Upper lobe of right lung (tissue), 1 donor: ENCODE data around the gene XYLB. TPM values are rescaled to one million over a fixed set of nuclear protein-coding genes. Genes with fewer than 3 reads are reported as not detected.

Experiments used
- ATAC-seq: fragments of 200-7000 bp; cut with Tn5 transposase; one replicate; pipeline ENCODE4 v1.9.1; 2020; ENCODE audit warnings: mild to moderate bottlenecking, moderate library complexity
- DNase-seq: peaks from one replicate; pipeline ENCODE4 v3.0.0-alpha.2; 2020
- H3K27ac ChIP-seq: fragments of 200-600 bp; one replicate; pipeline ENCODE4 v1.8.0; 2022
- H3K27me3 ChIP-seq: fragments of 200-600 bp; one replicate; pipeline ENCODE4 v1.8.0; 2022; ENCODE audit warnings: mild to moderate bottlenecking
- H3K36me3 ChIP-seq: fragments of 200-600 bp; one replicate; pipeline ENCODE4 v1.8.0; 2022
- H3K4me1 ChIP-seq: fragments of 200-600 bp; one replicate; pipeline ENCODE4 v1.8.0; 2022
- H3K4me3 ChIP-seq: fragments of 200-600 bp; one replicate; pipeline ENCODE4 v1.8.0; 2022; ENCODE audit warnings: mild to moderate bottlenecking
- H3K9me3 ChIP-seq: fragments of 200-600 bp; one replicate; pipeline ENCODE4 v1.8.0; 2022
- CTCF ChIP-seq: fragments of 200-600 bp; IDR thresholded peaks from one replicate; pipeline ENCODE4 v1.8.0; 2022; ENCODE audit warnings: antibody characterized with exemption
- intact Hi-C: fragments of 100-400 bp; cut with DNase I; formaldehyde crosslinking; loops from one replicate; pipeline ENCODE4 v1.11.0; 2022
- total RNA-seq: library from RNA; stranded (reverse); fragmentation: NEBNext Ultra II Directional; extraction: Animal tissue kit (Norgen Biotek cat#: 25700); gene quantifications from one replicate; pipeline ENCODE4 v1.2.1, GENCODE V29; 2021
- donor health status: DM: no; HTN: yes; CAD: no; lungs with severe emphysema.

Gene XYLB
- total RNA-seq, 1 donor from 2014 or later, result 3.1 TPM

- H3K4me3 ChIP-seq, result no peak overlapping the region
- ATAC-seq (no peak), DNase-seq (peak; percentile 23)
- intact Hi-C loops, result no loop called here
- H3K27me3 ChIP-seq, result no peaks in the 10 kb centered on the region
- peaks cover 5% of the 10 kb centered on the region for H3K9me3 ChIP-seq
- no peaks in the 10 kb centered on the region for H3K4me1 ChIP-seq
- TF ChIP-seq CTCF, result no peak
- H3K27ac ChIP-seq, result no peak overlapping the region
- H3K36me3 ChIP-seq, result no peaks in the 10 kb centered on the region
These were observed 36.0 kb downstream of the XYLB start for GRCh38 chr3:38382506-38383080.

DNA sequence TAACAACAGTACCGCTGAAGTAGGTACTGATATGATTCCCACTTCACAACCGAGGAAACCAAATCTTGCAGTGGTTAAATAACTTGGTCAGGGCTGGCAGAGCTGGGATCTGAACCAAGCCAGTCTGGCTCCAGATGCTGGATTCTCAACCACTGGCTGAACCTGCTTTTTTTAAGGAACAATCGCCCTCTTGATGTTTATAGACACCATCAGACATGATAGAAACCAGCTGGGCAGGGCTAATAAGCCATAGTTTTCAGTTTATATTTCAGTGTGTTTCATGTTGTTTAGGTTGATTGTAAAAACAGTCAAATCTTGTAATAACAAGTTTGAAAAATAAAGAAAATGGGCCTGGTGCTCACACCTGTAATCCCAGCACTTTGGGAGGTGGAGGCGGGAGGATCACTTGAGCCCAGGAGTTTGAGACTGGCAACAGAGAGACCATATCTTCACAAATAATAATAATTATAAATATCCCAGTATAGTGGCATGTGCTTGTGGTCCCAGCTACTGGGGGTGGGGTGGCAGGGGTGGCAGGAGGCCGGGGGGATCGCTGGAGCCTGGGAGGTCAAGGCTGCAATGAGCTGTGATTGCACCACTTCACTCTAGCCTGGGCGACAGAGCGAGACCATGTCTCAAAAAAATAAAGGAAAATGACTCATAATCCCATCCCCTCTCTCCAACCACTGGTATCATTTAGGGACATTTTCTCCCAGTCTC lies 36.7 kb downstream of the XYLB start:
- Histone ChIP-seq H3K4me1 (no peaks in the 10 kb centered on the region), H3K36me3 (no peaks in the 10 kb centered on the region), H3K4me3 (no peak overlapping the region), H3K9me3 (peaks cover 5% of the 10 kb centered on the region), H3K27ac (no peak overlapping the region), H3K27me3 (no peaks in the 10 kb centered on the region)
- intact Hi-C loops, result no loop called here
- peak; percentile 10 for DNase-seq
- no peak for ATAC-seq
- no peak for TF ChIP-seq CTCF

GRCh38 chr3:38386992-38387750 lies 40.6 kb downstream of the XYLB start:
- no peaks in the 10 kb centered on the region for H3K4me1 ChIP-seq
- no peak for TF ChIP-seq CTCF
- no peaks in the 10 kb centered on the region for H3K27me3 ChIP-seq
- H3K9me3 ChIP-seq, result peaks cover 5% of the 10 kb centered on the region
- ATAC-seq (no peak), DNase-seq (no peak)
- H3K36me3 ChIP-seq, result no peaks in the 10 kb centered on the region
- intact Hi-C loops, result no loop called here
- no peak overlapping the region for H3K27ac ChIP-seq
- no peak overlapping the region for H3K4me3 ChIP-seq

DNA sequence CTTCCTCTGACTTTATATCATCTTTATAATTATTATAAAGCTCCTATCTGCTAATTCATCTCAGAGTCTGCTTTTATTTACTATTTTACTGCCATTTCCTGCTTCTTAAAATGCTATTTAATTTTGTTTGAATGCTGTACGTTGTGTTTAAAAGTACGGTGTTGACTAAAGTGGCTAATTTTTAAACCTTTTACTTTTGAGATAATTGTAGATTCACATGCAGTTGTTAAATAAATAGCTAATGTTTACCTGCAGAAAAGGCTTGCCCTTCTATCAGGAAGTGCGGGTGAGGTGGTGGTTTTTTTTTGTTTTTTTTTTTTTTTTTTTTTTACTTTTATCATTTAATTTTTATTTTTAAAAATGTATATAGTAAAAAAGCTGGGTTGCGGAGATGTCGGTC lies 41.3 kb downstream of the XYLB start:
- ATAC-seq (no peak), DNase-seq (no peak)
- no peaks in the 10 kb centered on the region for H3K27me3 ChIP-seq
- no peak overlapping the region for H3K4me3 ChIP-seq
- no peak overlapping the region for H3K27ac ChIP-seq
- no peak for TF ChIP-seq CTCF
- peaks cover 5% of the 10 kb centered on the region for H3K9me3 ChIP-seq
- H3K4me1 ChIP-seq, result no peaks in the 10 kb centered on the region
- H3K36me3 ChIP-seq, result no peaks in the 10 kb centered on the region
- intact Hi-C loops, result no loop called here

DNA sequence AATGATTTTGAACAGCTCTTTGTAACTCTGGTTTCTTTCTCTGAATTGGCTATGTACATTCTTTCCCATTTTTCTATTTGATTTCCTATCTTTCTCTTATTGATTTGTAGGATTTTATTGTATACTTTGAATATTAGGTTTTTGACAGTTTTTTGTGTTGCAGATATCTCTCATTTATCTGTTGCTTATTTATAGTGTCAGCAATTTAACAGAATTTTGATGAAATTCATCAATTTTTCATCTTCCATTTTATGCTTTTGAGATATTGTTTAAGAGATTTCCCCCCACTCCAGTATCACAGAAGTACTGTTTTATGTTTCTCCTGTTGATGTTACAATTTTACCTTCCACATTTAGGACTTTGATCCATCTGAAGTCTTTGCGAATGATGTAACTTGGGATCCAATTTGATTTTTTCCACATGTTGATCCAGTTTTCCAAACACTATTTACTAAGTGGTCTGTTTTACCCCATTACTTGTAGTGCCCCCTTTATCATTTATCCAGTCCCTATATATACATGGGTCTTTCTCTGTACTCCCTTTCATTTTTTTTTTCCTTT lies 46.1 kb downstream of the XYLB start:
- Histone ChIP-seq H3K36me3 (peaks cover 5% of the 10 kb centered on the region), H3K27ac (no peak overlapping the region), H3K9me3 (no peaks in the 10 kb centered on the region), H3K4me3 (no peak overlapping the region), H3K4me1 (no peaks in the 10 kb centered on the region), H3K27me3 (no peaks in the 10 kb centered on the region)
- ATAC-seq (no peak), DNase-seq (no peak)
- TF ChIP-seq CTCF, result no peak
- intact Hi-C loops, result no loop called here
